ENCODE measurements around the gene PDE9A.
A peak's percentile ranks its signal among the peaks of the same experiment; 100 is the strongest.

DNA sequence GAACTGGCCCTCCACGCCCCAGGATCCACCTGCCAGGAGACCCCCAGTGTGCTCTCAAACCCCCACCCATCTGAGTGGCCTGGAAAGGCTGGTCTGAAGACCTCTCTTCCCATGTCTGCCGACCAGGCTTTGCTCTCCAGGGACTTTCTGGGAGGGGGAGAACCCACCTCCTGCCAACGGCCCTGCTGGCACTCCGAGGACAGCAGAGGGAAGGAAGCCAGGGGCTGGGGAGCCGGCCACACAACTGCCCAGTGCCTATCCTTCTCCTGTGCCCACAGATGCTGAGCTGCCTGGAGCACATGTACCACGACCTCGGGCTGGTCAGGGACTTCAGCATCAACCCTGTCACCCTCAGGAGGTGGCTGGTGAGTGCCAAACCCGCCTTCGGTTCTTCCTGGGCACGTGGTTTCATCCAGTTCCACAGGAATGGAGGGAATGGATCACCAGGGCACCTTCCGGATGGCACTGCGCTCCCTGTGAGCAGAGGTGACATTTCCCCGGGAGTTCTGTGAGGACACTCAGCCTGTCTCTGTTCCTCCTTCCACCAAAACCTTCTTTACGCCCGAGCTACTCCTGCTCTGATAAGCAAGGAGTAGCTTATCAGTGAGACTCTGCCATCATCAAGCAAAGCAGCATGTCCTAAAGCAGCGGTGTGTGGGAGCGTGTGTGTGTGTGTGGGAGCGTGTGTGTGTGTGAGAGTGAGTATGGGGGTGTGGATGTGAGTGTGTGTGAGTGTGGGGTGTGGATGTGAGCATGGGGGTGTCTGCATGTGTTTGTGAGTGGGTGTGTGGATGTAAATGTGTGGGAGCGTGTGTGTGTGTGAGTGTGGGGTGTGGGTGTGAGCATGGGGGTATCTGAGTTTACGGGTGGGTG, 105.5 kb downstream of the PDE9A start:
- TF ChIP-seq EZH2 (optimal IDR thresholded peaks at IDR 0.05; ENCODE audit: low read depth, low read length) (no peak), EZH2phosphoT487 (IDR thresholded peaks at IDR 0.05; ENCODE audit: low read length) (0 out of 2 replicates have a peak, but pooled peaks have one; percentile 17)
- TF ChIP-seq, protein P1, sequence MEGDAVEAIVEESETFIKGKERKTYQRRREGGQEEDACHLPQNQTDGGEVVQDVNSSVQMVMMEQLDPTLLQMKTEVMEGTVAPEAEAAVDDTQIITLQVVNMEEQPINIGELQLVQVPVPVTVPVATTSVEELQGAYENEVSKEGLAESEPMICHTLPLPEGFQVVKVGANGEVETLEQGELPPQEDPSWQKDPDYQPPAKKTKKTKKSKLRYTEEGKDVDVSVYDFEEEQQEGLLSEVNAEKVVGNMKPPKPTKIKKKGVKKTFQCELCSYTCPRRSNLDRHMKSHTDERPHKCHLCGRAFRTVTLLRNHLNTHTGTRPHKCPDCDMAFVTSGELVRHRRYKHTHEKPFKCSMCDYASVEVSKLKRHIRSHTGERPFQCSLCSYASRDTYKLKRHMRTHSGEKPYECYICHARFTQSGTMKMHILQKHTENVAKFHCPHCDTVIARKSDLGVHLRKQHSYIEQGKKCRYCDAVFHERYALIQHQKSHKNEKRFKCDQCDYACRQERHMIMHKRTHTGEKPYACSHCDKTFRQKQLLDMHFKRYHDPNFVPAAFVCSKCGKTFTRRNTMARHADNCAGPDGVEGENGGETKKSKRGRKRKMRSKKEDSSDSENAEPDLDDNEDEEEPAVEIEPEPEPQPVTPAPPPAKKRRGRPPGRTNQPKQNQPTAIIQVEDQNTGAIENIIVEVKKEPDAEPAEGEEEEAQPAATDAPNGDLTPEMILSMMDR (IDR thresholded peaks at IDR 0.05; ENCODE audit: low read length) = no peak
